ENCODE results near the gene SLC35G6. TPM values are rescaled to one million over a fixed set of nuclear protein-coding genes. Genes with fewer than 3 reads are reported as not detected.
"Not testable (repeated sequence)": the region's sequence is repeated elsewhere in the genome, so short reads cannot be mapped to it uniquely, and the experiment has no call there.

Gene SLC35G6
- not detected for total RNA-seq
- long read RNA-seq: 0 reads

GRCh38 chr17:7481275-7481674 lies at the start of gene SLC35G6:
Gene SLC35G6 (plus strand): TSS chr17:7481446. CDS start chr17:7481517, 71 bp downstream.
- intact Hi-C loops (cut with DNase I); H3K36me3 ChIP-seq; DNase-seq; ATAC-seq; H3K27me3 ChIP-seq; H3K9me3 ChIP-seq: not testable (repeated sequence)
- peak within 1 kb of the TSS; percentile 99 for H3K27ac ChIP-seq
- H3K4me1 ChIP-seq: peaks cover 32% of the 10 kb centered on the region
- peak within 1 kb of the TSS; percentile 90 for H3K4me3 ChIP-seq

- Histone ChIP-seq H3K36me3 (no peaks in the 10 kb centered on the region), H3K4me1 (peaks cover 17% of the 10 kb centered on the region), H3K4me3 (no peak overlapping the region), H3K27me3 (no peaks in the 10 kb centered on the region), H3K27ac (no peak overlapping the region), H3K9me3 (no peaks in the 10 kb centered on the region)
- no peak for ATAC-seq
- DNase-seq: no peak
- intact Hi-C loops (cut with DNase I): no loop called here
- TF ChIP-seq CTCF (IDR thresholded peaks at IDR 0.05): no peak
Observed at GRCh38 chr17:7432296-7432695, 49.0 kb upstream of the SLC35G6 start.

GRCh38 chr17:7435676-7436555 lies 45.3 kb upstream of the SLC35G6 start:
- peak overlapping the region; percentile 72 for H3K27ac ChIP-seq

GRCh38 chr17:7436556-7437368 lies 44.5 kb upstream of the SLC35G6 start:
- H3K9me3 ChIP-seq: no peaks in the 10 kb centered on the region
- intact Hi-C loops (cut with DNase I): no loop called here
- DNase-seq (peak; percentile 94), ATAC-seq (peak; percentile 87)
- H3K36me3 ChIP-seq: no peaks in the 10 kb centered on the region
- peak overlapping the region; percentile 48 for H3K27ac ChIP-seq
- TF ChIP-seq CTCF (IDR thresholded peaks at IDR 0.05): peak; percentile 82
- H3K27me3 ChIP-seq: peaks cover 22% of the 10 kb centered on the region
- H3K4me1 ChIP-seq: peaks cover 46% of the 10 kb centered on the region
- peak overlapping the region; percentile 71 for H3K4me3 ChIP-seq

More at GRCh38 chr17:7435676-7436555, 45.3 kb upstream of the SLC35G6 start:
- Histone ChIP-seq H3K4me1 (peaks cover 46% of the 10 kb centered on the region), H3K4me3 (peak overlapping the region; percentile 71), H3K36me3 (no peaks in the 10 kb centered on the region), H3K9me3 (no peaks in the 10 kb centered on the region), H3K27me3 (peaks cover 21% of the 10 kb centered on the region)
- intact Hi-C loops (cut with DNase I): no loop called here
- TF ChIP-seq CTCF (IDR thresholded peaks at IDR 0.05): peak; percentile 21
- ATAC-seq (peak; percentile 11), DNase-seq (peak; percentile 84)

GRCh38 chr17:7437369-7437863 lies 43.8 kb upstream of the SLC35G6 start:
- Histone ChIP-seq H3K27me3 (peaks cover 22% of the 10 kb centered on the region), H3K27ac (peak overlapping the region; percentile 48)
- intact Hi-C loops (cut with DNase I): no loop called here

More at GRCh38 chr17:7437369-7437863, 43.8 kb upstream of the SLC35G6 start:
- Histone ChIP-seq H3K9me3 (no peaks in the 10 kb centered on the region), H3K4me1 (peaks cover 46% of the 10 kb centered on the region), H3K4me3 (peak overlapping the region; percentile 71), H3K36me3 (no peaks in the 10 kb centered on the region)
- no peak for DNase-seq
- ATAC-seq: no peak
- no peak for TF ChIP-seq CTCF (IDR thresholded peaks at IDR 0.05)
